ENCODE data around the gene MYOM3. TPM values are rescaled to one million over a fixed set of nuclear protein-coding genes. Genes with fewer than 3 reads are reported as not detected.

MYOM3 gene
- total and polyA plus RNA-seq, 2 of the 4 experiments (the other 2 are of a cell fraction), result 0.03 TPM; not detected in 1

DNA sequence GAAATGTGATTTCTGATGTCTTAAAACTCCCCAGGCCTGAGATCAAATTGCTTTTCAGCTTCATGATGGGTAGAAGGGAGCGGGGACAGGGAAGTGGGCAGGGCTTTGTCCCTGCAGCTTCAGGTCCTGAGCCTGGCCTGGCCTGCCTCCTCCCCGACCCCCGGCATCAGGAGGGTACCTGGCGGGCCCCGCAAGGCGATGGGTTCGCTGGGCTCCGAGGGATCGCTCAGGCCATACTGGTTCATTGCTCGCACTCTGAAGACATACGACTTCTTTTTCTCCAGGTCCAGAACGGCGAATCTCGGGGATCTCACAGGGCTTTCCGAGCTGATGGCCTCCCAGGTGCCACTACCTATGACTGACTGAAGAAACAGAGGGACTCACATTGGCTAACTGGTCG, 25.5 kb downstream of the MYOM3 start:
- Histone ChIP-seq H3K9me3 (ENCODE audit: control insufficient read depth, insufficient read depth, low read length) (no peaks in the 10 kb centered on the region), H3K4ac (ENCODE audit: low read depth, low read length) (no peak overlapping the region), H3K9me1 (ENCODE audit: insufficient read depth, low read length) (peaks cover 3% of the 10 kb centered on the region; the same call in 1 of the 2 replicates), H3K4me1 (ENCODE audit: control insufficient read depth, insufficient read depth, low read length) (no peaks in the 10 kb centered on the region), H3K18ac (ENCODE audit: low read depth, low read length) (no peak overlapping the region), H4K91ac (ENCODE audit: insufficient read depth, low read depth, low read length) (no peak overlapping the region), H3K23ac (ENCODE audit: low read depth, low read length) (no peak overlapping the region), H2AFZ (replicated peaks; ENCODE audit: low read length, poor library complexity) (no peak overlapping the region), H2BK5ac (ENCODE audit: low read depth, low read length, poor library complexity, severe bottlenecking) (no peak overlapping the region), H3K9ac (ENCODE audit: low read depth, low read length) (no peak overlapping the region), H4K8ac (ENCODE audit: low read depth in 2 of 2, low read length in 2 of 2) (no peak overlapping the region), H2BK20ac (ENCODE audit: low read depth, low read length) (no peak overlapping the region), H3K36me3 (ENCODE audit: control insufficient read depth, insufficient read depth, low read length) (no peaks in the 10 kb centered on the region), H4K5ac (ENCODE audit: low read depth, low read length) (no peak overlapping the region), H3K27me3 (ENCODE audit: control insufficient read depth, insufficient read depth, low read length) (peaks cover 64% of the 10 kb centered on the region), H3K27ac (ENCODE audit: insufficient read depth, low read length) (no peak overlapping the region), H4K20me1 (ENCODE audit: insufficient read depth, low read length) (no peaks in the 10 kb centered on the region; the same call in 1 of the 2 replicates), H3K56ac (ENCODE audit: extremely low read depth, insufficient read depth, low read length) (no peak overlapping the region), H3K4me2 (ENCODE audit: low read depth, low read length) (no peak overlapping the region), H3K4me3 (ENCODE audit: insufficient read depth, low read depth, low read length) (no peak overlapping the region), H3K79me1 (ENCODE audit: low read depth in 1 of 2, low read length in 2 of 2) (no peaks in the 10 kb centered on the region), H2AK9ac (replicated peaks; ENCODE audit: low read depth, low read length, poor library complexity) (peak overlapping the region; percentile 74), H3K14ac (replicated peaks; ENCODE audit: low read depth, low read length) (no peak overlapping the region), H2BK15ac (ENCODE audit: low read depth, low read length) (no peak overlapping the region), H2BK120ac (ENCODE audit: low read depth, low read length) (no peak overlapping the region), H2AK5ac (ENCODE audit: low read depth, low read length) (no peak overlapping the region)
- TF ChIP-seq RFX5 (IDR thresholded peaks at IDR 0.05; ENCODE audit: low read depth, low read length) (no peak), RCOR1 (IDR thresholded peaks at IDR 0.05; ENCODE audit: insufficient replicate concordance, low read length) (no peak), NFE2L2 (IDR thresholded peaks at IDR 0.05; ENCODE audit: low read depth, low read length) (no peak), MAZ (IDR thresholded peaks at IDR 0.05; ENCODE audit: borderline replicate concordance, low read depth, low read length) (no peak), SMC3 (IDR thresholded peaks at IDR 0.05; ENCODE audit: low read depth, low read length) (no peak), FOS (IDR thresholded peaks at IDR 0.05; ENCODE audit: low read depth, low read length) (no peak), MXI1 (IDR thresholded peaks at IDR 0.05; ENCODE audit: borderline replicate concordance, low read depth, low read length) (no peak), CEBPB (IDR thresholded peaks at IDR 0.05; ENCODE audit: low read depth, low read length) (no peak), RAD21 (IDR thresholded peaks at IDR 0.05; ENCODE audit: low read length) (no peak), MAFK (IDR thresholded peaks at IDR 0.05; ENCODE audit: low read depth, low read length) (no peak), BHLHE40 (IDR thresholded peaks at IDR 0.05; ENCODE audit: low read depth, low read length) (no peak), CHD1 (IDR thresholded peaks at IDR 0.05; ENCODE audit: low read depth, low read length) (no peak), POLR2A (IDR thresholded peaks at IDR 0.05; ENCODE audit: low read depth, low read length) (no peak)
- TF ChIP-seq, protein P1, sequence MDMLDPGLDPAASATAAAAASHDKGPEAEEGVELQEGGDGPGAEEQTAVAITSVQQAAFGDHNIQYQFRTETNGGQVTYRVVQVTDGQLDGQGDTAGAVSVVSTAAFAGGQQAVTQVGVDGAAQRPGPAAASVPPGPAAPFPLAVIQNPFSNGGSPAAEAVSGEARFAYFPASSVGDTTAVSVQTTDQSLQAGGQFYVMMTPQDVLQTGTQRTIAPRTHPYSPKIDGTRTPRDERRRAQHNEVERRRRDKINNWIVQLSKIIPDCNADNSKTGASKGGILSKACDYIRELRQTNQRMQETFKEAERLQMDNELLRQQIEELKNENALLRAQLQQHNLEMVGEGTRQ (IDR thresholded peaks at IDR 0.05; ENCODE audit: low read depth, low read length), result no peak
- TF ChIP-seq, protein P2, sequence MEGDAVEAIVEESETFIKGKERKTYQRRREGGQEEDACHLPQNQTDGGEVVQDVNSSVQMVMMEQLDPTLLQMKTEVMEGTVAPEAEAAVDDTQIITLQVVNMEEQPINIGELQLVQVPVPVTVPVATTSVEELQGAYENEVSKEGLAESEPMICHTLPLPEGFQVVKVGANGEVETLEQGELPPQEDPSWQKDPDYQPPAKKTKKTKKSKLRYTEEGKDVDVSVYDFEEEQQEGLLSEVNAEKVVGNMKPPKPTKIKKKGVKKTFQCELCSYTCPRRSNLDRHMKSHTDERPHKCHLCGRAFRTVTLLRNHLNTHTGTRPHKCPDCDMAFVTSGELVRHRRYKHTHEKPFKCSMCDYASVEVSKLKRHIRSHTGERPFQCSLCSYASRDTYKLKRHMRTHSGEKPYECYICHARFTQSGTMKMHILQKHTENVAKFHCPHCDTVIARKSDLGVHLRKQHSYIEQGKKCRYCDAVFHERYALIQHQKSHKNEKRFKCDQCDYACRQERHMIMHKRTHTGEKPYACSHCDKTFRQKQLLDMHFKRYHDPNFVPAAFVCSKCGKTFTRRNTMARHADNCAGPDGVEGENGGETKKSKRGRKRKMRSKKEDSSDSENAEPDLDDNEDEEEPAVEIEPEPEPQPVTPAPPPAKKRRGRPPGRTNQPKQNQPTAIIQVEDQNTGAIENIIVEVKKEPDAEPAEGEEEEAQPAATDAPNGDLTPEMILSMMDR (conservative IDR thresholded peaks at IDR 0.05; ENCODE audit: low read depth, low read length), result no peak
- TF ChIP-seq, protein P3, sequence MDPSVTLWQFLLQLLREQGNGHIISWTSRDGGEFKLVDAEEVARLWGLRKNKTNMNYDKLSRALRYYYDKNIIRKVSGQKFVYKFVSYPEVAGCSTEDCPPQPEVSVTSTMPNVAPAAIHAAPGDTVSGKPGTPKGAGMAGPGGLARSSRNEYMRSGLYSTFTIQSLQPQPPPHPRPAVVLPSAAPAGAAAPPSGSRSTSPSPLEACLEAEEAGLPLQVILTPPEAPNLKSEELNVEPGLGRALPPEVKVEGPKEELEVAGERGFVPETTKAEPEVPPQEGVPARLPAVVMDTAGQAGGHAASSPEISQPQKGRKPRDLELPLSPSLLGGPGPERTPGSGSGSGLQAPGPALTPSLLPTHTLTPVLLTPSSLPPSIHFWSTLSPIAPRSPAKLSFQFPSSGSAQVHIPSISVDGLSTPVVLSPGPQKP (IDR thresholded peaks at IDR 0.05; ENCODE audit: borderline replicate concordance, low read depth, low read length), result no peak
- intact Hi-C loops (cut with micrococcal nuclease) (loop anchor here (10.0 kb wide), 1 partner anchor 48 kb away; no protein-coding TSS in a partner anchor), in situ Hi-C loops (cut with MboI; ENCODE audit: low sequenced_read_pairs) (no loop called here), dilution Hi-C loops (cut with HindIII; ENCODE audit: low sequenced_read_pairs, unreplicated experiment) (no loop called here)
- DNase-seq (no peak), ATAC-seq (ENCODE audit: low read depth) (no peak)
- ChIA-PET POLR2A (ENCODE audit: unreplicated experiment) (no interaction called here), CTCF (no interaction called here)
- WGBS, 2 experiments (ENCODE audit: extremely low coverage in 2 of 2, insufficient read length in 1 of 2), result 61% methylated on average over 10 of the region's 16 CpGs; no CpG with 5 or more reads in 1 of the 2 experiments
- BruUV-seq (replicated peaks), result no TSS peak
